Hypothalamus (tissue), 51 donors: Measurements from ENCODE around the gene MALT1.
"Not testable (repeated sequence)": the region's sequence is repeated elsewhere in the genome, so short reads cannot be mapped to it uniquely, and the experiment has no call there.

ENCODE experiments used
- DNase-seq, 51 donors: peaks; one replicate each; lab custom pipeline; 2025; lab: John Stamatoyannopoulos, UW

MALT1 gene

GRCh38 chr18:58671111-58671631, at the start of gene MALT1:
TSS of gene MALT1 (plus strand) at chr18:58671465. CDS start at chr18:58671644, 179 bp downstream.
- peak; percentile 38 to 93 (median 78) for DNase-seq

GRCh38 chr18:58624011-58624410, 47.3 kb upstream of the MALT1 start:
- DNase-seq, result no peak

- DNase-seq, result no peak
Observed at GRCh38 chr18:58625839-58626238, 45.4 kb upstream of the MALT1 start.

- no peak for DNase-seq
Observed at GRCh38 chr18:58630071-58630470, 41.2 kb upstream of the MALT1 start.

GRCh38 chr18:58631301-58631700, 40.0 kb upstream of the MALT1 start:
- no peak for DNase-seq

GRCh38 chr18:58632552-58632951, 38.7 kb upstream of the MALT1 start:
- DNase-seq, result peak in 11 of 51 donors; percentile 1 to 21 (median 5)

- DNase-seq, result no peak
Observed at GRCh38 chr18:58633874-58634273, 37.4 kb upstream of the MALT1 start.

GRCh38 chr18:58635891-58636290, 35.4 kb upstream of the MALT1 start:
- no peak for DNase-seq

- no peak for DNase-seq
Observed at GRCh38 chr18:58637197-58637596, 34.1 kb upstream of the MALT1 start.

GRCh38 chr18:58637946-58638345, 33.3 kb upstream of the MALT1 start:
- DNase-seq, result no peak

GRCh38 chr18:58638441-58638840, 32.8 kb upstream of the MALT1 start:
- no peak for DNase-seq

- DNase-seq, result no peak
Observed at GRCh38 chr18:58639237-58639636, 32.0 kb upstream of the MALT1 start.

GRCh38 chr18:58639751-58640427, 31.4 kb upstream of the MALT1 start:
- no peak for DNase-seq

GRCh38 chr18:58640428-58640805, 30.8 kb upstream of the MALT1 start:
- DNase-seq, result no peak

- DNase-seq, result no peak
Observed at GRCh38 chr18:58640891-58641610, 30.2 kb upstream of the MALT1 start.

- DNase-seq, result not testable (repeated sequence)
Observed at GRCh38 chr18:58643557-58643956, 27.7 kb upstream of the MALT1 start.

GRCh38 chr18:58645398-58645797, 25.9 kb upstream of the MALT1 start:
- no peak for DNase-seq

- no peak for DNase-seq
Observed at GRCh38 chr18:58646334-58646862, 24.9 kb upstream of the MALT1 start.

GRCh38 chr18:58649966-58650816, 21.1 kb upstream of the MALT1 start:
- DNase-seq, result no peak

GRCh38 chr18:58650830-58651229, 20.4 kb upstream of the MALT1 start:
- DNase-seq, result not testable (repeated sequence)
